GM23248 (cell line): ENCODE measurements around the gene PRSS56.
"Not testable (repeated sequence)": the region's sequence is repeated elsewhere in the genome, so short reads cannot be mapped to it uniquely, and the experiment has no call there.

Experiments used
- EZH2 ChIP-seq: fragments of 200-600 bp; sonication (generic); IDR thresholded peaks from 2 replicates; pipeline ENCODE4 v1.6.1; 2018; ENCODE audit warnings: antibody characterized with exemption, mild to moderate bottlenecking; ENCODE audit not compliant: insufficient read depth, poor library complexity, severe bottlenecking
- EZH2phosphoT487 ChIP-seq: fragments of 200-600 bp; sonication (generic); IDR thresholded peaks from 2 replicates; pipeline ENCODE4 v1.6.1; 2018; ENCODE audit warnings: antibody characterized with exemption, moderate library complexity, mild to moderate bottlenecking, low read depth; ENCODE audit not compliant: insufficient read depth

DNA sequence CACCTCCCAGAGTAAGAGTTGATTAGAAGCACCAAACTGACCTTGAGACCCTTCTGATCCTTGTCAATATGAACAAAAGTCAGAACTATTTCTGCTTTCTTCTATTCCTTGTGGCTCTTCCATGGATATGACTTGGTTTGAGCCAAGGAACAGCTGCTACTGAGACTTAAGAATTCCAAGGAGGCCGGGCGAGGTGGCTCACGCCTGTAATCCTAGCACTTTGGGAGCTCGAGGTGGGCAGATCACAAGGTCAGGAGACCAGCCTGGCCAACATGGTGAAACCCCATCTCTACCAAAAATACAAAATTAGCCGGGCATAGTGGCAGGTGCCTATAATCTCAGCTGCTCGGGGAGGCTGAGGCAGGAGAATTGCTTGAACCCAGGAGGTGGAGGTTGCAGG lies 50.3 kb downstream of the PRSS56 start:
- not testable (repeated sequence) for TF ChIP-seq EZH2phosphoT487, EZH2
